Right ventricle myocardium inferior (tissue), 1 donor: ENCODE data around the gene IL1RAPL2. TPM values are rescaled to one million over a fixed set of nuclear protein-coding genes. Genes with fewer than 3 reads are reported as not detected.
A peak's percentile ranks its signal among the peaks of the same experiment; 100 is the strongest.

Experiments used
- ATAC-seq: fragments of 200-7000 bp; cut with Tn5 transposase; one replicate; pipeline ENCODE4 v1.9.1; 2020; ENCODE audit warnings: mild to moderate bottlenecking, moderate library complexity
- DNase-seq: peaks from one replicate; pipeline ENCODE4 v3.0.0; 2021; ENCODE audit errors: missing footprints
- intact Hi-C: fragments of 100-400 bp; cut with DNase I; formaldehyde crosslinking; loops from one replicate; pipeline ENCODE4 v1.11.0; 2022
- total RNA-seq: library from RNA; stranded (reverse); fragmentation: NEBNext Ultra II Directional; extraction: Animal tissue kit (Norgen Biotek cat#: 25700); gene quantifications from one replicate; pipeline ENCODE4 v1.2.1, GENCODE V29; 2021
- donor health status: DM: no; HTN: yes; CAD: no; lungs with severe emphysema.

IL1RAPL2 gene
- total RNA-seq, 1 donor from 2014 or later, result not detected

GRCh38 chrX:105297041-105297440 is 731.0 kb downstream of the IL1RAPL2 start:
- intact Hi-C loops, result no loop called here
- no peak for ATAC-seq
- DNase-seq, result no peak

GRCh38 chrX:105299286-105299685 is 733.3 kb downstream of the IL1RAPL2 start:
- intact Hi-C loops, result no loop called here
- no peak for ATAC-seq
- DNase-seq, result no peak

GRCh38 chrX:105302246-105302645 is 736.2 kb downstream of the IL1RAPL2 start:
- no peak for DNase-seq
- intact Hi-C loops, result no loop called here
- no peak for ATAC-seq

- intact Hi-C loops, result no loop called here
- DNase-seq, result no peak
- ATAC-seq, result no peak
These were observed 741.8 kb downstream of the IL1RAPL2 start for GRCh38 chrX:105307762-105308161.

- DNase-seq, result peak; percentile 2
- ATAC-seq, result no peak
- intact Hi-C loops, result no loop called here
These were observed 747.6 kb downstream of the IL1RAPL2 start for GRCh38 chrX:105313596-105313995.

- intact Hi-C loops, result no loop called here
- ATAC-seq (no peak), DNase-seq (no peak)
These were observed 748.5 kb downstream of the IL1RAPL2 start for GRCh38 chrX:105314458-105314857.

GRCh38 chrX:105315248-105315647 is 749.2 kb downstream of the IL1RAPL2 start:
- intact Hi-C loops, result no loop called here
- ATAC-seq (no peak), DNase-seq (no peak)

- intact Hi-C loops, result no loop called here
- DNase-seq (no peak), ATAC-seq (no peak)
These were observed 751.1 kb downstream of the IL1RAPL2 start for GRCh38 chrX:105317117-105317516.

GRCh38 chrX:105323928-105324327 is 757.9 kb downstream of the IL1RAPL2 start:
- DNase-seq (no peak), ATAC-seq (no peak)
- intact Hi-C loops, result no loop called here

- DNase-seq, result no peak
- ATAC-seq, result no peak
- intact Hi-C loops, result no loop called here
These were observed 762.8 kb downstream of the IL1RAPL2 start for GRCh38 chrX:105328773-105329172.

GRCh38 chrX:105331244-105331643 is 765.2 kb downstream of the IL1RAPL2 start:
- DNase-seq (no peak), ATAC-seq (no peak)
- intact Hi-C loops, result no loop called here

- intact Hi-C loops, result no loop called here
- DNase-seq (no peak), ATAC-seq (no peak)
These were observed 781.4 kb downstream of the IL1RAPL2 start for GRCh38 chrX:105347373-105347772.

GRCh38 chrX:105349476-105349875 is 783.5 kb downstream of the IL1RAPL2 start:
- intact Hi-C loops, result no loop called here
- DNase-seq, result no peak

GRCh38 chrX:105375816-105376215 is 809.8 kb downstream of the IL1RAPL2 start:
- ATAC-seq (no peak), DNase-seq (no peak)
- intact Hi-C loops, result no loop called here

More at GRCh38 chrX:105349476-105349875, 783.5 kb downstream of the IL1RAPL2 start:
- ATAC-seq, result no peak

GRCh38 chrX:105424729-105425128 is 858.7 kb downstream of the IL1RAPL2 start:
- ATAC-seq (no peak), DNase-seq (no peak)
- intact Hi-C loops, result no loop called here

- intact Hi-C loops, result no loop called here
These were observed 885.4 kb downstream of the IL1RAPL2 start for GRCh38 chrX:105451401-105451800.

GRCh38 chrX:105458846-105459245 is 892.8 kb downstream of the IL1RAPL2 start:
- ATAC-seq (no peak), DNase-seq (no peak)
- intact Hi-C loops, result no loop called here

More at GRCh38 chrX:105451401-105451800, 885.4 kb downstream of the IL1RAPL2 start:
- ATAC-seq (no peak), DNase-seq (no peak)

- DNase-seq (no peak), ATAC-seq (no peak)
- intact Hi-C loops, result no loop called here
These were observed 894.4 kb downstream of the IL1RAPL2 start for GRCh38 chrX:105460376-105460775.

- ATAC-seq, result no peak
- DNase-seq, result no peak
- intact Hi-C loops, result no loop called here
These were observed 895.0 kb downstream of the IL1RAPL2 start for GRCh38 chrX:105461016-105461415.

GRCh38 chrX:105462186-105462585 is 896.2 kb downstream of the IL1RAPL2 start:
- intact Hi-C loops, result no loop called here
- no peak for ATAC-seq
- DNase-seq, result no peak

- ATAC-seq (no peak), DNase-seq (no peak)
- intact Hi-C loops, result no loop called here
These were observed 897.5 kb downstream of the IL1RAPL2 start for GRCh38 chrX:105463473-105463872.

- intact Hi-C loops, result no loop called here
- no peak for ATAC-seq
These were observed 898.6 kb downstream of the IL1RAPL2 start for GRCh38 chrX:105464618-105465017.

More at GRCh38 chrX:105464618-105465017, 898.6 kb downstream of the IL1RAPL2 start:
- no peak for DNase-seq
